GM18858 (cell line): ENCODE results near the gene TEX50.
"Not testable (repeated sequence)": the region's sequence is repeated elsewhere in the genome, so short reads cannot be mapped to it uniquely, and the experiment has no call there.

Source experiments
- ATAC-seq: cut with Tn5 transposase; IDR thresholded peaks from one replicate; pipeline ENCODE4 v1.9.1; 2021; ENCODE audit not compliant: unreplicated experiment

Gene TEX50

DNA sequence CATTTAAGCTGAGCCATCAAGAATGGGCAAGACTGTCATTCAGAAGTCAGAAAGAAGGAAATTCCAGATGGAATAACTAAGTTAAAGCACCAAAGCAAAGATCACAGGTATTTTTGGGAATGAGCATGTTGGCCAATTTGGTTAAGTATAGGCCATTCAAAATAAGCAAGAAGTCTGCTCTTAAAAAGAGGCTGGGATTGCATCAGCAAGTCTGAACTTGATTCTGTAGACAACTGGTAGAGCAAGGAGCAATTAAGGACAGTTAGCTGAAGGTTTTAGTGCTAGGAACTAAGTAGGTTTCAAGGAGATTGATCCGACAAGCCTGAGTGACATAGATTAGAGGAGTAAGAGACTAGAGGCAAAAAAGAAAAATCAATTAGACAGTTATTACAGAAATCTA lies 26.1 kb downstream of the TEX50 start:
- no peak for ATAC-seq

DNA sequence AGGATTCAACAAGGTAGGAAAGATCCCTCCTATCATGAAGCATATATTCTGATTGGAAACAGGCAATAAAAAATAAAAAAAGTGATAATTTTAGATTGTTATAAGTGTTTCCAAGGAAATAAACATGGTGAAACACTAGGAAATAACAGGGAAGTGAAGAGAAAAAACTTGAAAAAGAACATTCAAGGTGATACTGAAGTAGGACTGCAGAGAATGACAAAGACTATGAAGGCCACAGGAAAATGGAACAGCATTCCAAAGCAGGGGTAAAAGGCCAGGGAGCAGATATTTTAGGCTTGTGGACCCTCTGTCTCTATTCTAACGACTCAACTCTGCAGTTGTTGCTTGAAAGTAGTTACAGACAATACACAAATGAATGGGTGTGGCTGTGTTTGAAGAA lies 26.6 kb downstream of the TEX50 start:
- no peak for ATAC-seq

DNA sequence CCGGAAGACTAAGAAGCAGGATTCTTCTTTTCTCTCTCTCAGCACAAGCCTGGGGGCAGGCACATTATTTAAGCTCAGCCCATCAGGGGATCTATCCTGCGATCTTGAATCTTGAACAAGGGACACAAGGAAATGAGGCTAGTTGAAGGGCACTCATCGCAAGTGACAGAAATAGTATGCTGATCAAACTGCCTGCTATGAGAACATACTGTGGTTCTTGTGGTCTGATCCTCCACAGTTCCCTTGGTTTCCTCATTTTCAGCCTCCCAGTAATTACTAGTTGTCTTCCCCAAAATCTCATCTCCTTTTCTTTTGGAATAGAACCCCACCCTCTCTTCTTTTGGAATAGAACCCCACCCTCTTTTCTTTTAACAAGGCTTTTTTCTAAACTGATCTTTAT lies 28.0 kb downstream of the TEX50 start:
- ATAC-seq = no peak

DNA sequence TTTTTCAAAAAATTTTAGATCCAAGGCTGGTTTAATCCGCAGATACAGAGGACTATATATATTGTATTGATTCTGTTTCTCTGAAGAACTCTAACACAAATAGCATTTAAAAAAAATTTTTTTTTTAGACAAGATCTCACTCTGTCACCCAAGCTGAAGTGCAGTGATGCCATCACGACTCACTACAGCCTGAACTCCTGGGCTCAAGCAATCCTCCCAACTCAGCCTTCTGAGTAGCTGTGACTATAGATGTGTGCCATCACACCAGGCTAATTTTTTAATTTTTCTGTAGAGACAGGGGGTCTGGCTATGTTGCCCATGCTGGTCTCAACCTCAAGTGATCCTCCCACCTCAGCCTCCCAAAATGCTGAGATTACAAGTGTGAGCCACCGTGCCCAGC lies 31.5 kb downstream of the TEX50 start:
- ATAC-seq = no peak

DNA sequence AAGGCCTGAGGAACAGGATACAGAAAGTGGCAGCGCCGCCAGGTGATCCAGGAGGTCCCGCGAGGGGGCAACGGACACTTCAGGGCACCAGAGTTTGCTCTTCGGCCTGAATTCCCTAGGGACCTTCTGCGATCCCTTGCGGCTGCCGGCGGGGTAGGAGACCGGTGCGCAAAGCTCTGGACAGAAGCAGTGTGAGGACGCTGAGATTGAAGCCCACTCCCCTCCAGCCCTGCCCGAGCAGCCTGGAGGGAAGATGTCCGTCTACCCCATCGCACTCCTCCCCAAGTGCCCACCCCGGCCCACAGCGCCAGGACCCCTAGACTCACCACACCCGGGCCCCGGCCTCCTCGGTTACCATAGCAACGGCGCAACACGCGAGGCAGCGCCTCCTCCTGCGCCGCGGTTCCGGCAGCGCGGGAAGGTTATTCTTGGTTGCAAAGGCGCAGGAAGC lies 34.4 kb downstream of the TEX50 start, which contains the start of gene ANKRD45:
Gene ANKRD45, minus strand, starts transcription at position 361 of the 451 bp plus-strand sequence. CDS start 10,433 bp downstream, outside the sequence.
- no peak for ATAC-seq

DNA sequence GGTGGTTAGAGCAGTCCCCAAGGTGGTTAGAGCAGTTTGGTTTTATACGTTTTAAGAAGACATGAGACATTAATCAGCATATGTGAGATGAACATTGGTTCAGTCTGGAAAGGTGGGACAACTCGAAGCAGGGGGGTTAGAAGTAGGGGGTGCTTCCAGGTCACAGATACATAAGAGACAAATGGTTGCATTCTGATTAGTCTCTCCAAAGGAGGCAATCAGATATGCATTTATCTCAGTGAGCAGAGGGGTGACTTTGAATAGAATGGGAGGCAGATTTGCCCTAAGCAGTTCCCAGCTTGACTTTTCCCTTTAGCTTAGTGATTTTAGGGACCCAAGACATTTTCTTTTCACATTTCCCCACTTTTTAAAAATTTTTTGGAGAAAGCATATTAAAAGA lies 39.4 kb downstream of the TEX50 start:
- ATAC-seq = not testable (repeated sequence)

DNA sequence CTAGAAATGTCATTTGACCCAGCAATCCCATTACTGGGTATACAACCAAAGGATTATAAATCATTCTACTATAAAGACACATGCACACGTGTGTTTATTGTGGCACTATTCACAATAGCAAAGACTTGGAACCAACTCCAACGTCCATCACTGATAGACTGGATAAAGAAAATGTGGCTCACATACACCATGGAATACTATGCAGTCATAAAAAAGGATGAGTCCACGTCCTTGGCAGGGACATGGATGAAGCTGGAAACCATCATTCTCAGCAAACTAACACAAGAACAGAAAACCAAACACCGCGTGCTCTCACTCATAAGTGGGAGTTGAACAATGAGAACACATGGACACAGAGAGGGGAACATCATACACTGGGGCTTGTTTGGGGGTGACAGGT lies 45.0 kb downstream of the TEX50 start:
- not testable (repeated sequence) for ATAC-seq

DNA sequence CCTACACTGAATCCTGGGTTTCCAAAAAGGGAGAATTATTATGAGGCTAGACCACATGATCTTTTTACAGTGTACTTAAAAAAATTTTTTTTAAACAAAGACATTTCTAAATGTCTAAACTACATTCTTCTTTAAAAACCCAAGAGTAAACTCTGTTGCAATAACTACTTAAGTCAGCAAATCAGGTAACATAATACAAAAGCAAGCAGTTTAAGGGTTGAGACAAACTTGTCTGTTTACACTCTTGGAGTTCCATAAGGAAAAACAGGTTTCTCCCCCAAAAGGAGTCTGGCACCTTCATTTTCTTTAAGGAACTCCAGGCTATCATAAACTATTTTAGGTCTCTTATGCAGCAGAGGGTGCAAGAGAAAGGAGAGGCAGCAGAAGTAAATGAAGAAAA lies 47.0 kb downstream of the TEX50 start:
- no peak for ATAC-seq

DNA sequence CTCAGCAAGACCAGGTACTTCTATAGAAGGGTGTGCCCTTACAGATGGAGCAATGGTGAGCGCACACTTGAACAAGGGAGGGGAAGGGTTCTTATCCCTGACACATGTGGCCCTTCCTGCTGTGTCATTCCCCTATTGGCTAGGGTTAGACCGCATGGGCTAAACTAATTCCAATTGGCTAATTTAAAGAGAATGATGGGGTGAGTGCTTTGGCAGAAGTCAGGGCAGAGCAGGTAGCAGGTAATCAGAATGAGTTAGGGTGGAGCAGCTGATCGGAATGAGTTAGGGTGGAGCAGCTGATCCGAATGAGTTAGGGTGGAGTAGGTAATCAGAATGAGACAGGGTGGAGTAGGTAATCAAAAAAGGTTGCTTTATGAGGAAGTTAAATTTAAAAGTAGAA lies 48.7 kb downstream of the TEX50 start:
- ATAC-seq = not testable (repeated sequence)

DNA sequence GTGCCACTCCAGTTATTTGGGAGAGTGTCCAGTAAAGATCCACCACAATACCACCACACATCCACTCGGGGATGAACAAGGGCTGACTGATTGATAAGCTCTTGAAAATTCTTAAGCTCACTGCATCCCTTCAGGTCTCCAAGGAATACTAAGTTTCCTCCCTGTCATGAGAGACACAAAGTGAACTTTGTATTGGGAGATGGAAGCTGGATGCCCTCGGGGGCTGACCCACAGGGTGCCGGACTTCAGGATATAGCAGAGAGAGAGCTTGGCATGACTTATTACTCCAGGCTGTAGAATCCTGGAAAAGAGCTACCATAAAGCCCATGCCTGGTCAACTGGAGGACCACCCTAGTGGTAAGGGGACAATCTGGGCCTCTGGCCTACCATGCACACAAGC lies 50.0 kb downstream of the TEX50 start:
- not testable (repeated sequence) for ATAC-seq
